ENCODE data around the gene MYO3B.
"Not testable (repeated sequence)": the region's sequence is repeated elsewhere in the genome, so short reads cannot be mapped to it uniquely, and the experiment has no call there.

The MYO3B gene

GRCh38 chr2:170240629-170241028 is 62.7 kb downstream of the MYO3B start:
- no peak for DNase-seq

- no peak for DNase-seq
These were observed 63.8 kb downstream of the MYO3B start for GRCh38 chr2:170241756-170242155.

- no peak for DNase-seq
These were observed 65.3 kb downstream of the MYO3B start for GRCh38 chr2:170243118-170243837.

DNA sequence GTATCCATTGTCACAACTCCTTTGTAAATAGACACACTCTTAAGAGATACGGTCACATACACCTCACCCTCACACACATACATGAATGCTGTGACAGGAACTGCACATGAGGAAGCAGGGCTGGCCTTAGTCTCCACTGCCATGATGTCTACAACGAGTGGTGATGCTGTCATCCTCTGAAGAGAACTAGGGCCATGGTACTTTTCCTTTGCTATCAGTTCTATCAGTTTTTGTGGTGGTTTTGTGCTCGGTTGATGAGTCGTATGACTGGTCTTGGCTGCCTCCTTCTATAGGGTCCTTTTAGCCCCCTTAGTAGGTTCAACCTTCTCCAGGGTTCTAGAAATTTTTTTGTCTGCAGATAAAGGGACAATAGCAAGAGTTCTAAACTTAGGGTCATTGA is 66.0 kb downstream of the MYO3B start:
- DNase-seq = no peak

DNA sequence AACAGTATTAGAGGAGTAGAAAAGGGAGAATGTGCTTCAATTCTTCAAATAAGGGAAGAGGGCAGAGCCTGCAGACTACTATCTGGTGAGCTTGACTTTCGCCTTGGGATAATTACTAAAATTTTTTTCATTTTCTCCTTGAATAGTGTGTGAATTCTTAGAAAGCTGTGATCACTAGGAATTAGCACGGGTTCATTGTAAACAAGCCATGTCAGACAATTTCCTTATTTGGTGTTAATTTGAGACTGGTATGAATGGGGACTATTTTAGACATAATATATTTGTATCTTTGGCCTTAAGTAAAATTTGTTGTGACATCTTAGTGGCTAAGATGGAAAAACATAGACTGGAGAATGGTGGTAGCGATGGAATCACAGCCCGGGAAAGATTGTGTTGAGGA is 66.6 kb downstream of the MYO3B start:
- DNase-seq = no peak

DNA sequence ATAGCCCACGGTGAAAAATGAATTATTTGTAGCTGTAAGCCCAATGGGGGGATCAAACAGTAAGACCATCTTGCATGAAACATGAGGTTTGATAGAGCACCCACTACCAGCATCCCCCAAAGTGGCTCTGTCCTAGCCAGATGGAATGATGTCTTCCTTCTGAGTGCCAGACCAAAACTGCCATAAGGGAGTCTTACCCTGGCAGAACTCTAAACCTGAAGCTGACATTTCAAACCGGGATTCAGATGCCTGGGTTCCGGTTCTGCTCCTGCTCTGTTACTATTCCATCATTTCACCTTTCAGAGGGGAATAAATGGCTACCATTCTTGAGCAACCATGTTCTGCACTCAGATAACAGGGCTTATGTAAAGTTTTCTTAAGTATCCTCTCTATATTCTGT is 67.4 kb downstream of the MYO3B start:
- no peak for DNase-seq

- no peak for DNase-seq
These were observed 69.4 kb downstream of the MYO3B start for GRCh38 chr2:170247333-170247732.

DNA sequence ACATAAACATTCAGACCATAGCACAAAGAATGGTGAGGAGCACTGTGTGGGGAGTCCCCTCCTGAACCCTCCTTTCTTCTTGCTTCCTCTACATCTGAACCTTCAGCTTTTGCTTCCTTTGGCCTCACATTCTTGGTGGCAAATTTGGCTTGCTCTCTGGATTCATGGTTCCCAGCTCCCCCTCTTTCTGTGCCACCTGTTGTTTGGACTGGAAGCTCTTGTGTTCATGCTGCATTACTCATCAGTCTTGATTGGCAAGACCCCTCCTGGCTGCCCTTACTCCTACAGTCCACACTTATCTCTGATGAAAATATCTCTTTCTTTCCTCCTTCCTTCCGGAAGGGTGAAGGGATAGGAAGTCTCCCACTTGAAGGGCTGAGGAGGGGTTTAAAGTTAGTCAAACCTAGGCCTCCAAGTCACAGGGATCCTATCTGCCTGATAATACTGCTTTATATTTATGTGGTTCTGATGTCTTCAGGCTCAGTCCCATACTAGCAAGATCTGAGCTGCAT is 70.0 kb downstream of the MYO3B start:
- no peak for DNase-seq

DNA sequence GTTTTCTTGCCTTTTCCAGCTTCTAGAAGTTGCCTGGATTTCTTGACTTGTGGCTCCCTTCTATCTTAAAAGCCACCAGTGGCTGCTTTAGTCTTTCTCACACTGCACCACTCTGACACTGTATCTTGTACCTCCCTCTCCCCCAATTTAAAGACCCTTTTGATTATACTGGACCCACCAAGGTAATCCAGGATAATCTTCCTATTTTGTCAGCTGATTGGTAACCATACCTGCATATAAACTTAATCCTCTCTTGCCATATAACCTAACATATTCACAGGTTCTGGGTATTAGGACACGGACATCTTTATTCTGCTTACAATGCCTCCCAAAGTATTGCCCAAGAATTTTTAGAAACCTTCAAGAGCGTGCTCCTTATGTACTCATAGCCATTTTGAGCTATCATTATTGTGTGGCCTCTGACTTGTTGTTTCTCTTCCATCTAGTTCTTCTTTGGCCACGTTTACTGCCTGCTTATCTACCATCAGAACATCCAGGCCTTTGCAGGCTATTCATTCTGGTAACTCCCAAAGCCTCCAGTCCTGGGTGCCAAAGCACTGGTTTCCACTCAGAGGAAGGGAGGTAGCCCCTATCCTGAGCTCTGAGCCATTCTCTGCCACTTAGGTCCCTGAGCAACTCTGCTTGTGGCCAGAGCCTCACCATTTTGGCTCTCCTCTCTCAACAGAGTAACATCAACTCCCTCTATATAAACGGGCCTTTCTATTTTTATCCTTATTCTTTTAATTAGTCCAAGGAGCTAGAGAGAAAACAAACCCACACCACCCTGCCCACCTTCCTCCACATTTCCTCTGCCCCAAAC is 70.8 kb downstream of the MYO3B start:
- DNase-seq = no peak

GRCh38 chr2:170249761-170250160 is 71.8 kb downstream of the MYO3B start:
- no peak for DNase-seq

- no peak for DNase-seq
These were observed 72.6 kb downstream of the MYO3B start for GRCh38 chr2:170250584-170250983.

DNA sequence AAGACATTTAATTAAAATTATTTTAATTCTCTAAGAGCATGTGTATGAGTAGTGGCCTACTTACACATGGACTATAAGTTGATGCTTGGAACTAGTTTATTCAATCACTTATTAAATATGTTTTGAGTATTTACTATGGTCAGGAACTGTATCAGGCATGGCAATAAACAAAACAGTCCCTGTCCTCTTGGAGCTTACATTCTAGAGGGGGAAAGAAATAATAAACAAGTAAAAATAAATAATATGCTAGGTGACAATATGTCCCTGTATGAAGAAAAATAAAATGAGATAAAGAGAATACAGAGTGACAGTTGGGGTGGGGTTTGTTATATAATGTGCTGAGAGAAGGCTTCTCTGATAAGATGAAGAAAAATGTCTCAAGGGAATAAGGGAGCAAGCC is 74.5 kb downstream of the MYO3B start:
- DNase-seq = no peak

- DNase-seq = no peak
These were observed 75.8 kb downstream of the MYO3B start for GRCh38 chr2:170253721-170254230.

GRCh38 chr2:170254293-170254732 is 76.4 kb downstream of the MYO3B start:
- DNase-seq = no peak

DNA sequence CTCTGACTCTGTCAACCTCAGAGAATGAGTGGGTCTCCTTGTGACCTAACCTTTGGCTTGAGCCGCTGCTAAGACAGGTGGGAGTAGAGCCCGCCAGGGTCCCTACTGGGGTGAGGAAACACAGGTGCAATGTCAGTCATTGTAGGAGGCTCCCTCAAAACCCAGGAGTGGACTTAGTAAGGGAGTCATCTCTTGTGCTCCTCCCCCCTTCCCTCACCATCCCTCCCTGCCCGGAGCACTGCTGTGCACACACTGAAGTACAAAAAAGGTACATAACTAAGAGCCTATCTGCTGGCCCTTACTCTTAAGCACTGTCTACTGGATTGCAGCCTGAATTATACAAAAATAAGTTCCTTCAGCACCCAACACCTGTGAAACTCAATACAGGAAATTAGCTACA is 77.2 kb downstream of the MYO3B start:
- DNase-seq = no peak

DNA sequence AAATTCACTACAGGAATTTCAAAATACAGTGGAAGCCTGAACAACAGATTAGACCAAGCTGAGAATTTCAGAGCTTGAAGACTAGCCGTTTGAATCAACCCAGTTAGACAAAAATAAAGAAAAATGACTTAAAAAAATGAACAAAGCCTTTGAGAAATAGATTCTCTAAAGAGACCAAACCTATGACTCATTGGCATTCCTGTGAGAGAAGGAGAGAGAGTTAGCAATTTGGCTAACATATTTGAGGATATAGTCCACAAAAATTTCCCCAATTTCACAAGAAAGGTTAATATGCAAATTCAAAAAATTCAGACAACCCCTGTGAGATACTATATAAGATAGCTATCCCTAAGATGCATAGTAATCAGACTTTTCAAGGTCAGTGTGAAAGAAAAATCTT is 78.0 kb downstream of the MYO3B start:
- DNase-seq = no peak

- no peak for DNase-seq
These were observed 80.4 kb downstream of the MYO3B start for GRCh38 chr2:170258382-170258781.

DNA sequence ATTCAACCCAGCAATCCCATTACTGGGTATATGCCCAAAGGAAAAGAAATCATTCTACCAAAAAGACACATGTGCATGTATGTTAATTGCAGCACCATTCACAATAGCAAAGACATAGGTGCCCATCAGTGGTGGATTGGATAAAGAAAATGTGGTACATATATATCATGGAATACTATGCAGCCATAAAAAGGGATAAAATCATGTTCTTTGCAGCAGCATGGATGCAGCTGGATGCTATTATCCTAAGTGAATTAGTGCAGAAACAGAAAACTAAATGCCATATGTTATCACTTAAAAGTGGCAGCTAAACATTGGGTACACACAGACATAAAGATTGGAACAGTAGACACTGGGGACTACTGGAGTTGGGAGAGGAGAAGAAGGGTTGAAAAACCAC is 82.2 kb downstream of the MYO3B start:
- DNase-seq = no peak

DNA sequence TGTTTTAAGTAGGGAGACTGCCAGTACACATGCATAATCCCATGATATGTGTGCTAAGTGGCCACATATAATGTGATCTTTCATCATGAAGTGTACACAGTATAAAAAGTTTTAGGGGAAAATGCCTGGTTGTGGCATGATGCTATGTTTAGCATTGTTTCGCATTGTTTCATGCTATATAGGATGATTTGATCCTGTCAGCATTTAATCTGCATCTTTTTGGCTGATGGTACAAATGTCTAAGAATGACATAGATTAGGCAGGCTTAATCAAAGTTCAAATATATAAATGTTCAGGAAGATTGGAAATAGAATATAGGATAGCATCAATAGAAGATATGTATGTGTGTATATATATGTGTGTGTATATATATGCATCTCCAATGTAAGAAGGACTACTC is 83.6 kb downstream of the MYO3B start:
- DNase-seq = no peak

DNA sequence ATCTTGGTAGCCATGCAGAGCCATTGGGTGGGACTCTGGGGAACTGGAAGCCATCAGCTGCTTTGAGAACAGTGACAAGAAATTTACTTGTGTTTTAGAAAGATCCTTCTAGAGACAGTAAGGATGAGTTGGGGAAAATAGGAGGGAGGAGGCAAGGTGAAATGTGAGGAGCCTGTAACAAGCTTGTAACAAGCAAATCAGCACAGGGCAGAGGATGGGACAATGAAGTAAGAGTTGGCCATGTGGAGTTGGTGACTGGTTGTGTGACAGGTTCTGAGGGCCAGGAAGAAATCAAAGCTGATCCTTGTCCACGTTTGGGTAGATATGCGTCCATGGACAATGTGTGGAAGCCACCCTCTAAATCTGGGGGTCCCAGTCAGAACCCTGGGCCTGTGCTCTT is 84.4 kb downstream of the MYO3B start:
- DNase-seq = no peak

DNA sequence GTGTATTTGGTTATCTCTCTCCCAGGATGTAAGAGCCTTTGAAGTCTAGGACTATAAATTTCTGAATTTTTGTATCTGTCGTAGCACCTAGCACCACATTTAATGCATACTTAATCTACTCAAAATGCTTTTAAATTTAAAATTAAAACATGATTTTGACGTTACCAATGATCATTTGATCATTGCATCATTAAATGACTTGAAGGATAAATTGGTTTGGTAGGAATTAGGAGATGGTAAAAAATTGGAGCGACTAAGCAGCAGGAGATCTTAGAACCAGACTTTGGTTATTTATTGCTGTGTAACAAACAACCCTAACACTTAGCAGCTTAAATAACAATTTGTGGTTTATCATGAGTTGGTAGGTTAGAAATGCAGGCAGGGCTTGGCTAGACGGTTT is 84.9 kb downstream of the MYO3B start:
- DNase-seq = no peak

DNA sequence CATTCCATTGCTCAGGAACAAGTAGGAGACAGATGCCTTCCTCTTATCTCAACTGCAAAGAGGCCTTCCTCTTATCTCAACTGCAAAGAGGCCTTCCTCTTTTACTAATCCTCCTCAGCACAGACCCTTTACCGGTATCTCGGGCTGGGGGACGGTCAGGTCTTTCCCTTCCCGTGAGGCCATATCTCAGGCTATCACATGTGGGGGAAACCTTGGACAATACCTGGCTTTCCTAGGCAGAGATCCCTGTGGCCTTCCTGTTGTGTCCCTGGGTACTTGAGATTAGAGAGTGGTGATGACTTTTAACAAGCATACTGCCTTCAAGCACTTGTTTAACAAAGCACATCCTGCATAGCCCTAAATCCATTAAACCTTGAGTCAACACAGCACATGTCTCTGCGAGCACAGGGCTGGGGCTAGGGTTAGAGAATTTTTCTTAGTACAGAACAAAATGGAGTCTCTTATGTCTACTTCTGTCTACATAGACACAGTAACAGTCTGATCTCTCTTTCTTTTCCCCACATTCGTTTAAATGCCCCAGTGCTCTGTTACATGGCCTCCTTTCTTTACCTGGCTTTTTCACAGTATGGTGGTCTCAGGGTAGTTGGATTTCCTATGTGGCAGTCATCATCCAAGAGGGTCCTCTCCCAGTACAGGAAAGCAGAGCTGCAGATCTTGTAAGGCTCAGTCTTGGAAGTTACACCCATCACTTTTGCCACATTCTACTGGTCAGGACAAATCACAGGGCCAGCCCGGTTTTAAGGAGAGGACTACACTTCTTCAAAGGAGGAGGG is 86.0 kb downstream of the MYO3B start:
- not testable (repeated sequence) for DNase-seq

GRCh38 chr2:170264522-170264860 is 86.5 kb downstream of the MYO3B start:
- DNase-seq = no peak
